Activated CD4-positive, alpha-beta memory T cell treated with anti-CD3 and anti-CD28 coated beads for 36 hours (primary cell): Measurements from ENCODE around the gene IL15. TPM values are rescaled to one million over a fixed set of nuclear protein-coding genes. Genes with fewer than 3 reads are reported as not detected.
"Not testable (repeated sequence)": the region's sequence is repeated elsewhere in the genome, so short reads cannot be mapped to it uniquely, and the experiment has no call there.

Experiments used
- CTCF ChIA-PET: fragments of 350-600 bp; sonication (Branson Sonifier 250); formaldehyde crosslinking; loops from one replicate; lab custom pipeline; 2021; ENCODE audit warnings: antibody characterized with exemption, inconsistent platforms; lab: Charles Lee
- POLR2A ChIA-PET: fragments of 350-600 bp; sonication (Branson Sonifier 250); formaldehyde crosslinking; loops from one replicate; lab custom pipeline; 2021; ENCODE audit warnings: antibody characterized with exemption; lab: Charles Lee
- DNase-seq: peaks from one replicate; pipeline ENCODE4 v3.0.0-alpha.2; 2020
- H3K27ac Mint-ChIP-seq: one replicate; pipeline ENCODE4 v1.8.0; 2021; ENCODE audit warnings: mixed read lengths
- H3K27me3 Mint-ChIP-seq: one replicate; pipeline ENCODE4 v1.8.0; 2021; ENCODE audit warnings: mixed read lengths
- H3K36me3 Mint-ChIP-seq: one replicate; pipeline ENCODE4 v1.8.0; 2021; ENCODE audit warnings: mixed read lengths
- H3K4me1 Mint-ChIP-seq: one replicate; pipeline ENCODE4 v1.8.0; 2021; ENCODE audit warnings: low read depth, mixed read lengths
- H3K4me3 Mint-ChIP-seq: one replicate; pipeline ENCODE4 v1.8.0; 2021; ENCODE audit warnings: mild to moderate bottlenecking, mixed read lengths
- H3K9me3 Mint-ChIP-seq: one replicate; pipeline ENCODE4 v1.8.0; 2021; ENCODE audit warnings: mixed read lengths
- intact Hi-C: fragments of 100-400 bp; cut with micrococcal nuclease; formaldehyde crosslinking; loops from one replicate; pipeline ENCODE4 v1.15.1; 2023
- total RNA-seq, 2 experiments: library from RNA; stranded (reverse); gene quantifications; one replicate each; pipeline ENCODE4 v1.2.3, GENCODE V29; 2021

IL15 gene
- 1 to 10 TPM; 1.4 to 2.2 TPM for total RNA-seq

GRCh38 chr4:141636082-141636770 is at the start of gene IL15:
TSS of gene IL15 (plus strand) at chr4:141636583. CDS start at chr4:141719465, 82,882 bp downstream.
- POLR2A ChIA-PET: no interaction called here
- DNase-seq: peak; percentile 86
- no peaks in the 10 kb centered on the region for H3K9me3 Mint-ChIP-seq
- H3K27ac Mint-ChIP-seq: peak within 1 kb of the TSS; percentile 64
- peaks cover 2% of the 10 kb centered on the region for H3K27me3 Mint-ChIP-seq
- intact Hi-C loops: loop anchor here (2.0 to 10.0 kb wide), 6 partner anchors 331 to 1549 kb away; partner anchors contain the start of genes INPP4B, SCOC, USP38 and ZNF330
- H3K4me3 Mint-ChIP-seq: peak within 1 kb of the TSS; percentile 88
- H3K4me1 Mint-ChIP-seq: peaks cover 27% of the 10 kb centered on the region
- CTCF ChIA-PET: no interaction called here
- H3K36me3 Mint-ChIP-seq: peaks cover 2% of the 10 kb centered on the region

- POLR2A ChIA-PET: no interaction called here
- CTCF ChIA-PET: no interaction called here
- peaks cover 4% of the 10 kb centered on the region for H3K27me3 Mint-ChIP-seq
- DNase-seq: no peak
- intact Hi-C loops: no loop called here
- no peaks in the 10 kb centered on the region for H3K4me1 Mint-ChIP-seq
- no peak overlapping the region for H3K4me3 Mint-ChIP-seq
- H3K36me3 Mint-ChIP-seq: no peaks in the 10 kb centered on the region
- peaks cover 17% of the 10 kb centered on the region for H3K9me3 Mint-ChIP-seq
- no peak overlapping the region for H3K27ac Mint-ChIP-seq
These were observed 48.5 kb upstream of the IL15 start for GRCh38 chr4:141587897-141588296.

GRCh38 chr4:141595531-141595930 is 40.9 kb upstream of the IL15 start:
- Mint-ChIP-seq H3K4me3 (no peak overlapping the region), H3K4me1 (no peaks in the 10 kb centered on the region), H3K27me3 (peaks cover 6% of the 10 kb centered on the region), H3K36me3 (no peaks in the 10 kb centered on the region), H3K9me3 (peaks cover 9% of the 10 kb centered on the region), H3K27ac (no peak overlapping the region)
- DNase-seq: no peak
- ChIA-PET POLR2A (no interaction called here), CTCF (no interaction called here)
- intact Hi-C loops: no loop called here

GRCh38 chr4:141599853-141600252 is 36.5 kb upstream of the IL15 start:
- H3K4me1 Mint-ChIP-seq: peaks cover 3% of the 10 kb centered on the region
- H3K27me3 Mint-ChIP-seq: peaks cover 8% of the 10 kb centered on the region
- no peaks in the 10 kb centered on the region for H3K9me3 Mint-ChIP-seq
- H3K36me3 Mint-ChIP-seq: no peaks in the 10 kb centered on the region
- H3K4me3 Mint-ChIP-seq: no peak overlapping the region
- POLR2A ChIA-PET: no interaction called here
- H3K27ac Mint-ChIP-seq: no peak overlapping the region
- intact Hi-C loops: no loop called here
- CTCF ChIA-PET: no interaction called here
- no peak for DNase-seq

- H3K36me3 Mint-ChIP-seq, DNase-seq, H3K4me1 Mint-ChIP-seq, intact Hi-C loops, H3K4me3 Mint-ChIP-seq, H3K9me3 Mint-ChIP-seq, H3K27ac Mint-ChIP-seq, POLR2A ChIA-PET, CTCF ChIA-PET: not testable (repeated sequence)
- peaks cover 21% of the 10 kb centered on the region for H3K27me3 Mint-ChIP-seq
These were observed 31.7 kb upstream of the IL15 start for GRCh38 chr4:141604683-141605082.

GRCh38 chr4:141605425-141605856 is 30.9 kb upstream of the IL15 start:
- intact Hi-C loops: no loop called here
- Mint-ChIP-seq H3K4me3 (no peak overlapping the region), H3K4me1 (peaks cover 4% of the 10 kb centered on the region), H3K9me3 (no peaks in the 10 kb centered on the region), H3K27ac (no peak overlapping the region), H3K36me3 (no peaks in the 10 kb centered on the region), H3K27me3 (peaks cover 21% of the 10 kb centered on the region)
- DNase-seq: no peak
- CTCF ChIA-PET: no interaction called here
- POLR2A ChIA-PET: no interaction called here

- H3K4me1 Mint-ChIP-seq: peaks cover 4% of the 10 kb centered on the region
- no peaks in the 10 kb centered on the region for H3K9me3 Mint-ChIP-seq
- POLR2A ChIA-PET: no interaction called here
- H3K27ac Mint-ChIP-seq: no peak overlapping the region
- H3K27me3 Mint-ChIP-seq: peaks cover 20% of the 10 kb centered on the region
- DNase-seq: no peak
- H3K4me3 Mint-ChIP-seq: no peak overlapping the region
- intact Hi-C loops: no loop called here
- CTCF ChIA-PET: no interaction called here
- no peaks in the 10 kb centered on the region for H3K36me3 Mint-ChIP-seq
These were observed 27.1 kb upstream of the IL15 start for GRCh38 chr4:141609243-141609642.

- POLR2A ChIA-PET: no interaction called here
- no peak for DNase-seq
- intact Hi-C loops: no loop called here
- no peaks in the 10 kb centered on the region for H3K9me3 Mint-ChIP-seq
- no peaks in the 10 kb centered on the region for H3K4me1 Mint-ChIP-seq
- H3K27me3 Mint-ChIP-seq: peaks cover 13% of the 10 kb centered on the region
- no peak overlapping the region for H3K4me3 Mint-ChIP-seq
- H3K36me3 Mint-ChIP-seq: no peaks in the 10 kb centered on the region
- no peak overlapping the region for H3K27ac Mint-ChIP-seq
- CTCF ChIA-PET: no interaction called here
These were observed 26.0 kb upstream of the IL15 start for GRCh38 chr4:141610365-141610764.

GRCh38 chr4:141614878-141615586 is 21.4 kb upstream of the IL15 start:
- Mint-ChIP-seq H3K9me3 (no peaks in the 10 kb centered on the region), H3K27ac (no peak overlapping the region), H3K27me3 (no peaks in the 10 kb centered on the region), H3K36me3 (no peaks in the 10 kb centered on the region), H3K4me1 (no peaks in the 10 kb centered on the region), H3K4me3 (no peak overlapping the region)
- CTCF ChIA-PET: no interaction called here
- POLR2A ChIA-PET: no interaction called here
- DNase-seq: no peak
- intact Hi-C loops: no loop called here

GRCh38 chr4:141615587-141615918 is 20.8 kb upstream of the IL15 start:
- H3K27me3 Mint-ChIP-seq, H3K36me3 Mint-ChIP-seq, H3K9me3 Mint-ChIP-seq, H3K4me1 Mint-ChIP-seq, intact Hi-C loops, DNase-seq, H3K4me3 Mint-ChIP-seq, POLR2A ChIA-PET, CTCF ChIA-PET, H3K27ac Mint-ChIP-seq: not testable (repeated sequence)

- H3K9me3 Mint-ChIP-seq: no peaks in the 10 kb centered on the region
- POLR2A ChIA-PET: no interaction called here
- DNase-seq: no peak
- no peak overlapping the region for H3K4me3 Mint-ChIP-seq
- intact Hi-C loops: no loop called here
- H3K27me3 Mint-ChIP-seq: no peaks in the 10 kb centered on the region
- H3K36me3 Mint-ChIP-seq: no peaks in the 10 kb centered on the region
- no peaks in the 10 kb centered on the region for H3K4me1 Mint-ChIP-seq
- CTCF ChIA-PET: no interaction called here
- no peak overlapping the region for H3K27ac Mint-ChIP-seq
These were observed 15.7 kb upstream of the IL15 start for GRCh38 chr4:141620715-141621114.

GRCh38 chr4:141625023-141625422 is 11.4 kb upstream of the IL15 start:
- Mint-ChIP-seq H3K36me3 (no peaks in the 10 kb centered on the region), H3K27me3 (peaks cover under 1% of the 10 kb centered on the region), H3K4me1 (no peaks in the 10 kb centered on the region), H3K4me3 (no peak overlapping the region), H3K9me3 (no peaks in the 10 kb centered on the region), H3K27ac (no peak overlapping the region)
- intact Hi-C loops: no loop called here
- CTCF ChIA-PET: interaction anchor here (1.0 kb wide), 1 partner anchor 9 kb away, joined by 3 read pairs; no protein-coding TSS in a partner anchor
- no peak for DNase-seq
- POLR2A ChIA-PET: no interaction called here

- Mint-ChIP-seq H3K27ac (no peak overlapping the region), H3K9me3 (no peaks in the 10 kb centered on the region), H3K4me1 (peaks cover 3% of the 10 kb centered on the region), H3K4me3 (no peak overlapping the region), H3K27me3 (peaks cover 2% of the 10 kb centered on the region), H3K36me3 (no peaks in the 10 kb centered on the region)
- CTCF ChIA-PET: no interaction called here
- intact Hi-C loops: loop anchor here (10.0 kb wide), 3 partner anchors 326 to 1214 kb away; partner anchors contain the start of gene INPP4B
- POLR2A ChIA-PET: no interaction called here
- DNase-seq: no peak
These were observed 5.5 kb upstream of the IL15 start for GRCh38 chr4:141630854-141631253.
